HG02571 (cell line): Measurements from ENCODE around the gene MUC22.
"Not testable (repeated sequence)": the region's sequence is repeated elsewhere in the genome, so short reads cannot be mapped to it uniquely, and the experiment has no call there.

ENCODE experiments used
- ATAC-seq: cut with Tn5 transposase; IDR thresholded peaks from one replicate; pipeline ENCODE4 v1.9.1; 2021; ENCODE audit warnings: mild to moderate bottlenecking, moderate library complexity; ENCODE audit not compliant: unreplicated experiment

The MUC22 gene

DNA sequence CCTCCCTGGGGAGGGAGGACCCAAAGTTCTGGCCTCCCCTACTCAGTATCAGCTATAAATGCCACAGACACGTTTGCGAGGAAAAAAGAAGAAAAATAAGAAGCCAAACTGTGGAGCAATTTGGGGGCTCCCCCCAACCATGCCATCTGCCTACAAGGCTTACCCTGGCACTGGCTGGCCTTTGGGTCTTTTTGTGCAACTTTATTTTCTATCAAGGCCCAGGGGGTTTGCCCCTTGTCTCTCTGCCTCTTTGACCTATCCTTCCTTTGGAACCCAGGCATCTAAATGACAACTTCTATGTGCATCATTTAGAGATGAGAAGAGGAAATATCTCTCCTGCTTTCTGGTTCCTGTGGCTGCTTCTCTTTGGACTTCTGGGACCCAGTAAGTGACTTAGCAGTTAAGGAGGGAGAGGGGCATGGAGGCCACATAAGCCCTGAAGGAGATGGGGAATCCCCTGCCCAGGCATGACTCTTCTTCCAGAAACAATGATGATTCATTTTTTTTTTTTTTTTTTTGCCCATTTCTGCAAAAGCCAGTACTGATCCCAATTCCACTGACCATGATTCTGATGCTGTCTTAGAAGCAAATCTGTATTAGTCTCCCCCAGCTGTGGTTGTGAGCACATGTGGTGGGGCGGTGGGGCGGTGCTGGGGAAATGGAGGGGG is at the start of gene MUC22:
Gene MUC22, plus strand, starts transcription at position 82 of the 668 bp plus-strand sequence. Its CDS starts 233 bp downstream, at position 315.
- no peak for ATAC-seq

DNA sequence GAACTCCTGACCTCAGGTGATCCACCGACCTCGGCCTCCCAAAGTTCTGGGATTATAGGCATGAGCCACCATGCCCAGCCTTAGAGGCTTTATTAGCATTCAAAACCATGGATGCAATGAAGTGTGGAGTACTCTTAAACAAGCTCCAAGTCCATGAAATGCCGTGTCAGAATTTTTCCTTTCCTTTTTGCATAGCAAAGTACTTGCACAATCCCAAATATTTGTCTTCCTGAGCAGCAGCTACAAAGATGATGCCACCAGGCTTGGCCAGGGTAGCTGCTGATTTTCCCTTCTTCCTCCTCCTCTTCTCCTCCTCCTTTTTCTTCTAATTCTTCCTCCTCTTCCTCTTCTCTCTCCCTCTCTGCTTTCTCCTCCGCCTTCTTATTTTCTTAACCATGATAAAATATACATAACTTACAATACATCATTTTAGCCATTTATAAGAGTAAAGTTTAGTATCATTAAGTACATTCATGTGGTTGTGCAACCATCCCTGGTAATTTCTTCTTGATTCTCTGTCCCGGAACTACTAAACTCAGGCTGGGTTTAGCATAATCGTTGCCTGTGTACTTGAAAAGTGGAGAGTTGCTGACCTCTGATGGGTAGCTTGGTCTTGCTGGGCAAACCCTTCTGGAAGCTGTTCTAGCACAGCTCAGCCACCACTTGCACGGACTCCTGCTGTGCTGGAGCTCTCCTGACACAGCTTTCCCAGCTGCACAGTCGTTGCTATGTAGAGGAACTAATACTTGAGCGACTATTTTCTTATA is 49.2 kb upstream of the MUC22 start:
- ATAC-seq: no peak

DNA sequence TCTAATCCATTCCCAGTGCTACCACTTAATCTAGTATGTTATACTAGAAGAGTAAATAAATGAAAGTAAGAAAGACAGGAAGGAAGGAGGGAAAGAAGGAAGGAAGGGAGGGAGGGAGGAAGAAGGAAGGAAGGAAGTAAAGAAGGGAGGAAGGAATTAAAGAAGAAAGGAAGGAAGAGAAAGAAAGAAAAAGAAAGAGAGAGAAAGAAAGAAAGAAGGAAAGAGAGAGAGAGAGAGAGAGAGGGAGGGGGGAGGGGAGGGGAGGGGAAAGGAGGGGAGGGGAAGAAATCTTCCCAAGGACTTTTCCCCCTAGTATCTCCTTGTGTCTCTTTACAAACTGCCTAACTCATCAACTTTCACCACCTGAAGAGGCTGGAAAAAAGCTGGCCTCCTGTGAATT is 47.6 kb upstream of the MUC22 start:
- ATAC-seq: no peak

DNA sequence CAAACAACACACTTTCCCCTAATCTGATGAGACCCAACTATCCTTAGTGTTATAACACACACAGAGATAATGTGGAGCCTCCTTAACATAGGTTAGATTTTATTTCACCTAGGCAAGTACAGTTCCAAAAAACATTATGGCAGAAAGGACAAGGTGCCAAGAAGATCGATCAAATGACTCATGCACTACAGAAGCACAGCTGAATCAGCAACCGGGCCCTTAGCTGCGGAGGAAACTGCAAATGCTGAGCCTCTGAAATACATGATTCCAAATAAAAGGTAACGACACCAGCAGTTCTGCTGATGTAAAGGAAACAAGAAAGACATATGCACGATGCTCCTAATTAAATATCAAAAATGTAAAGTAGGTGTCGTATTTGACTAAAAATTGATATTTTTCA is 46.6 kb upstream of the MUC22 start:
- no peak for ATAC-seq

DNA sequence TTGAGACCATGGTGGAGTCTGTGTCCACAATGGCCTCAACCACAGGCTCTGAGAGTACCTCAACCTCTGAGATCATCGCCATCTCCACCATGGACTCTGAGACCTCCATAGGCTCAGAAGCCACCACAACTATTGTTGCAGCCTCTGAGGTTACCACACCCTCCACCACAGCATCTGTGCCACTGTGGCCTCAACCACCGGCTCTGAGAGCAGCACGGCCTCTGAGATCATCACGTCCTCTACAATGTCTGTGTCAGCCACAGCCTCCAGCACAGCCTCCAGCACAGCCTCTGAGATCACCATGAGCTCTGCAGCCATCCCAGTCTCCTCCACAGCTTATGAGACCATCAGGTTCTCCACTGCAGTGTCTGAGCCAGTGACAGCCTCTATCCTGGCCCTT is 46.2 kb upstream of the MUC22 start:
- ATAC-seq: no peak

DNA sequence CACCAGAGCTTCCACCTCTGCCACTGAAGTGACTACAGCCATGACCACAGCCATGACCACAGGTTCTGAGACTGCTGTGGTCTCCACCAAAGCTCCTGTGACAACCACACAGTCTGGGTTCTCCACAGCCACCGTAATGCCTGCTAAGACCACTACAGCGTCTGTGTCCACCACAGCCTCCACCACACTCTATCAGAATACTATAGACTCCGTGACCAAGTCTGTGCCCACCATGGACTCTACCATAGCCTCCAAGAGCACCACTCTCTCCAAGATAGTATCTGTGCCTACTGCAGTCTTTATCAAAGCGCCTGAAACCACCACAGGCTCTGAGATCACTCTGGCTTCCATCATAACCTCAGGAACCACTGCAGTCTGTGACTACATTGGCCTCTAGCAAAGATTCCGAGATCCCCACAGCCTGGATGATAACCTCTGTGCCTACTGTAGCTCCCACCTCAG is 45.1 kb upstream of the MUC22 start:
- ATAC-seq: no peak

DNA sequence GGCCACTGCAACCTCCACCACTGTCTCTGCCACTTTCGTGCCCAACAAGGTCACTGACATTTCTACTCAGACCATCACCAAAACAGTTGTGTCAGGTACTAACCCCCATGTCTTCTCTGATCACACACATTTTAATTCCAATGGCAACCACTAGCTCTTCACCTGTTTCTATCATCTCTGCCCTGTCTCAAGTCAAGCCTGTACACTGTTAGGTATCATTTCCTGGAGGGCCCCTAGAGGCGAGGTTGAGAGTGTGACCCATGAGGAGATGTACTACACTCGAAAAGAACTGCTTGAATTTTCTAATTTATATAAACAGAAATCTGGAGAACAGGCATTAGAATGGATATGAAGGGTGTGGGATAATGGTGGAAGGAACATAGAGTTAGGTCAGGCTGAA is 44.1 kb upstream of the MUC22 start:
- no peak for ATAC-seq

DNA sequence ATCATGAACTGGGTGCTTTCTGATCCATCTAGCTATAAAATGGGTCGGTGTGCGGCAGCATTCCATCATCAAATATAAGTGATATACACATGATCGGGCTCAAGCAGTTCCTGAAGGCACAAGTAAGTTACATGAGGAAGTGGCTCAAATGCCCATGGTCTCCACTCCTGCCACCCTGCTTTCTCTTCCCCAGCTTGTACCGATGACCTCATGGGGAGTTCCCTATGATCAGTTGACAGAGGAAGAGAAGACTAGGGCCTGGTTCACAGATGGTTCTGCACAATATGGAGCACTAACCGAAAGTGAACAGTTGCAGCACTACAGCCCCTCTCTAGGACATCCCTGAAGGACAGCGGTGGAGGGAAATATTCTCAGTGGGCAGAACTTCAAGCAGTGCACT is 41.1 kb upstream of the MUC22 start:
- not testable (repeated sequence) for ATAC-seq

DNA sequence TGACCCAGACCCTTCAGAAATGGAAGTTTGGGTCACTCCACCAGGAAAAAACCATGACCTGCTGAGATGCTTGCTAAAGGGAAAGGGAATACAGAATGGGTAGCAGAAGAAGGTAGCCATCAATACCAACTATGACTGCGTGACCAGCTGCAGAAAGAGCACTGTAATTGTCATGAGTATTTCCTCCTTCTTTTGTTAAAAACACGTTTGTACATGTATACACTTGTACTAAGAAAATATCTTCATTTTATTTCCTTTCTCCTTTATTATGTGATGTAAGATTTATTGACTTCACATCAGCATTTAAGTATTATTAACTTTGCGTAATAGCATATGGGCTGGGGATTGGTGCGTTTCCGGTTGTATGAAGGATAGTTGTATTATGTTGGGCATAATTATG is 39.3 kb upstream of the MUC22 start:
- ATAC-seq: no peak

DNA sequence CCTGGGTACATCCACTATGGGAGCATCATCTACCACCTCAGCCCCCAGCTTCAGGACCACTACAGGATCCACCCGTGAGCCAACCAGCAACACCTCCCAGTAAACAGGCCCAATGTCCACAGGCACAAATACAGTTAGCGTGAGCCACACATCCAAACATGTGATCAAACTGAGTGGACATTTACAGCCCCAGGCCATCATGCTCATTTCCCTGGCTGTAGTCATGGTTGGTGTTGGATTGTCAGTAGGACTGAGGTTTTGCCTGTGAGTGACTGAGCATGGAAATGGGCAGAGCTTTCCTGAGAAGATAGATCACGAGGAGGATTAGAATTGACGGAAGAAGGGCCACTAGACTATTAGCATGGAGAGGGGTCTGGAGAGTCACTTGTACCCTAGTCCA is 37.5 kb upstream of the MUC22 start:
- ATAC-seq: no peak

DNA sequence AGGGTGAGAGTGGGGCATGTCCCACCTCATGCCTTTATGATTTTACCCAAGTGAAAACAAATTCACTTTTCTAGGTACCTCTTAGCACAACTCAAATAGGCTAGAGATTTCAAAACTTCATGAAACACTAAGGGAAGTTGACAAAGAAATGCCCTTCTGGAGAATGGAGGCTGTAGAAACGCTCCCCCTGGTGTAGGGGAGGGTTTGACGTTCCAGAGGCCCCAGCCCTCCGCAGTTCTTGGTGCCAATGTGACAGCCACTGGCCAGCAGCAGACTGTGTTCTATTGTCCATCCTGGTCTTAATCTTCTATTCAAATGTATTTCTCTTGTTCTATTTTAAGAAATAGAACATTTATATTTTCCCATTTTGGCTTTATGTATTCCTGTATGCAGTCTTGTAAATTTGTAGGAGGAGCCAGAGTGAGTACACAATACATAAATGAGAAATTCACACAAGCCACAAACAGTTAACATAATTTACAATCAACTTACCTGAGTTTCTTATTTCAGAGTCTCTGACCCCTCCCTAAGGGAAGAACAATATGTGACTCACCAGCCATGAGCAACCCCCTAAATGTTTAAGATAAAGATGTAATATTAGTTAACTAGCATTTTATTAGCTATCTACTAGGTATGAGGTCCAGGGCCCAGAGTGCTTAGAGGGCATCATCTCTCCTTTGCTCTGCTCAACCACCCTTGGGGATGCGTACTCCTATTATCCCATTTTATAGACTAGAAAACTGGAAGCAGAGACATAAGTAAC is 35.6 kb upstream of the MUC22 start:
- no peak for ATAC-seq

DNA sequence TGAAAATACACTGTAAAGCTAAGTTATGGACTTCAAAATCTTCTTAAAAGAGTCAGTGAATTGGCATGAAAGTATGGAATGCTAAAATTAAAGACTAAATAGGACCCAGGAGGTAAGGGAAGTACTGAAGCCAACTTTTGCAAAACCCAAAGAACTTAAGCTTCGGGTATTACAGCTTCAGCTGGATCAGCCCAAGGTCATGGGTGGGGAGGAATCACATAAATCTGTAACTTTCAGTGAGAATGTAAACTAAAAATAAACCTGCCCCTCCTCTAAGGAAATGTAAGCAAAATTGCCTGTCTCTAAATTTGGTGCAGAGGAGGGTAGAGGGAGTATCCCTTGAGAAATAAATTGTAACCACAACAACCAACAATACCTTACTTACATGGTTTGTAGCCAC is 31.1 kb upstream of the MUC22 start:
- ATAC-seq: no peak

DNA sequence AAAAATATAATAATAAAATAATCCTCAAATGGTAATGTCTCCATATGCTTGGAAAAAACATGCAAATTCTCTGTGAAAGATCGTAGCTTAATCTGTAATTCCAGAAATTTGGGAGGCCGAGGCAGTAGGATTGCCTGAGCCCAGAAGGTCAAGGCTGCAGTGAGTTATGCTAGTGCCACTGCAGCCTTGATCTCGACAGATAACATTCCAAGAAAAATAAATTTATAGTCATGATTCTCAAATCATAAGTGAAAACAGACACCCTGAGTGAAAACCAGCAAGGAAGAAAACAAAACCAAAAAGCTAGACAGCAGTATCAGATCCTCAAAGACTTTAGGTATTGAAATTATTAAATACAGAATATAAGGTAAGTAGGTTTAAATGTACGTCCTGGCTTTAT is 30.6 kb upstream of the MUC22 start:
- no peak for ATAC-seq

DNA sequence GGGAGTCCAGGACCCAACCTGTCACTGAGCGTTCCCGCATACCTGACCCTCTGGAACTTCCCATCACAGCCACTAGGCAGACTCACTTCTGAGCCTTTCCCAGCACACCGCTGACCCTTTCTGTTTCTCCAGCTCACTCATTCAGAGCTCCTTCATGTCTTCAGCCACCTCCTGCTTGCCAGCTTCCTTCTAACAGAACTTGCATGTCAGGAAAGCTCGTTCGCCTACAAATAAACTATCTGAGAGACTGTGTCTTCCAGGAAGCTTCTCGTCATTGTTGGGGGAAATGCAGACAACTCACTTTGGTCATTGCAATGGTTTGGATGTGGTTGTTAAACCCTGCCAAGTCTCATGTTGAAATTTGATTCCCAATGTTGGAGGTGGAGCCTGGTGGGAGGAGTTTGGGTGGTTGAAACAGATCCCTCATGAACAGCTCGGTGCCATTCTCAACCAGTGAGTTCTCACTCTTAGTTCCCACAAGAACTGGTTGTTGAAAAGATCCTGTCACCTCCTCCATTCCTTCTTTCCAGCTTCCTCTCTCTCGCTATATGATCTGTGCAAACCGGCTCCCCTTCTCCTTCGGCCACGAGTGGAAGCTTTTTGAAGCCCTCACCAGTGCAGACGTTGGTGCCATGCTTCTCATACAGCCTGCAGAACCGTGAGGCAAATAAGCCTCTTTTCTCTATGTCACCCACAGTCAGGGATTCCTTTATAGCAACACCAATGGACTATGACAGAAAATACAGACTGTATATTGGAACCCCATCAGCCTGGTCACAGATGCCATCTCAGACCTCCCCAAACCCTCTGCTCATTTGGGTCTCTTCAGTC is 28.1 kb upstream of the MUC22 start:
- ATAC-seq: no peak

DNA sequence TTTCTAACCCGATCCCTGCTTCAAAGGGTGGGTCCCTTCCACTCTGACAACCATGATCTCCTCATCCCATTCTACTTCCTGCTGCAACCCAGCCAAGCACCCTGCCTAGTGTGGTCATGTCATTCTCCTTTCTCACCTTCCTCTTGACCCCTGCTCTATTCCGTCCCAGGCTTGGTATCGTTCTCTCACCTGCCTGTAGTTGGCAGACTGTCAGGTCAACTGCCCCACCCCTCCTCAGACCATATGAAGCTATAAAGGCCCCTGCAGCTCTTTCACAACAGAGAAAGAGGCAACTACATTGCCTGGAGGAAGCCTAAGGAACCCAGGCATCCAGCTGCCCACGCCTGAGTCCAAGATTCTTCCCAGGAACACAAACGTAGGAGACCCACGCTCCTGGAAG is 26.8 kb upstream of the MUC22 start, which contains the start of gene MUC21:
Gene MUC21, plus strand, starts transcription at position 280 of the 400 bp plus-strand sequence. CDS start 241 bp downstream, outside the sequence.
- no peak for ATAC-seq

DNA sequence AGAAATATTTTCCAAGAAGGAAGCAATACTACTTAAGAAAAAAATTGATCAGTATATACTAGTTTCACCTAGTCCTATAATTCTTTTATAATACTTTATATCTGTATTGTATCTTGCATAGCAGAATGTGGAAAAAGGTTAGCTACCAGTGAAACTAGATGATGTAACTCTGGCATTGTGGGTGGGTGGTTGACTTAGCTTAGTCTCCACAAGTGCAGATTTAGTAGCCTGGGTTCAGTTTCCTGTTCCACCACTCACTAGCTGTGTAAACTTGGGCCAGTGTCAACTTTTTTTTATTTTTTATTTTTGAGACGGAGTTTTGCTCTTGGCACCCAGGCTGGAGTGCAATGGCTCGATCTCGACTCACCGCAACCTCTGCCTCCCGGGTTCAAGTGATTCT is 24.8 kb upstream of the MUC22 start:
- ATAC-seq: no peak

DNA sequence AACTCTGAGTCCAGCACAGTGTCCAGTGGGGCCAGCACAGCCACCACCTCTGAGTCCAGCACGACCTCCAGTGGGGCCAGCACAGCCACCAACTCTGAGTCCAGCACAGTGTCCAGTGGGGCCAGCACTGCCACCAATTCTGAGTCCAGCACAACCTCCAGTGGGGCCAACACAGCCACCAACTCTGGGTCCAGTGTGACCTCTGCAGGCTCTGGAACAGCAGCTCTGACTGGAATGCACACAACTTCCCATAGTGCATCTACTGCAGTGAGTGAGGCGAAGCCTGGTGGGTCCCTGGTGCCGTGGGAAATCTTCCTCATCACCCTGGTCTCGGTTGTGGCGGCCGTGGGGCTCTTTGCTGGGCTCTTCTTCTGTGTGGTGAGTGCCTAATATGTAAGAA is 23.0 kb upstream of the MUC22 start:
- ATAC-seq: no peak

DNA sequence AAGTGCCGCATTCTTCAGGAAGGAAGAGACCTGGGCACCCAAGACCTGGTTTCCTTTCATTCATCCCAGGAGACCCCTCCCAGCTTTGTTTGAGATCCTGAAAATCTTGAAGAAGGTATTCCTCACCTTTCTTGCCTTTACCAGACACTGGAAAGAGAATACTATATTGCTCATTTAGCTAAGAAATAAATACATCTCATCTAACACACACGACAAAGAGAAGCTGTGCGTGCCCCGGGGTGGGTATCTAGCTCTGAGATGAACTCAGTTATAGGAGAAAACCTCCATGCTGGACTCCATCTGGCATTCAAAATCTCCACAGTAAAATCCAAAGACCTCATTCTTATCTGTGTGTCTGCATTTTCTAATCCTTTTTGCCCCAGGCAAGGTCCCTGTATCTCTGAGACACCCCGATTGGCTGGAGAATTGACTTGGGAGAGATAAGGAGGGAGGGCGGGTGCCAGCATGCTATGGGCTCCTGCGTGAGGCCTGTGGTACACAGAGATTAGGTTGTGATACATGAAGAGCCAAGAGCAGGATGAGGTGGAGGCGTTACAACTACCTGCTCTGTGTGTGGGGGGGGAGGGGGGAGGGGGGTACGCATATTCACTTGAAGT is 22.0 kb upstream of the MUC22 start:
- no peak for ATAC-seq

DNA sequence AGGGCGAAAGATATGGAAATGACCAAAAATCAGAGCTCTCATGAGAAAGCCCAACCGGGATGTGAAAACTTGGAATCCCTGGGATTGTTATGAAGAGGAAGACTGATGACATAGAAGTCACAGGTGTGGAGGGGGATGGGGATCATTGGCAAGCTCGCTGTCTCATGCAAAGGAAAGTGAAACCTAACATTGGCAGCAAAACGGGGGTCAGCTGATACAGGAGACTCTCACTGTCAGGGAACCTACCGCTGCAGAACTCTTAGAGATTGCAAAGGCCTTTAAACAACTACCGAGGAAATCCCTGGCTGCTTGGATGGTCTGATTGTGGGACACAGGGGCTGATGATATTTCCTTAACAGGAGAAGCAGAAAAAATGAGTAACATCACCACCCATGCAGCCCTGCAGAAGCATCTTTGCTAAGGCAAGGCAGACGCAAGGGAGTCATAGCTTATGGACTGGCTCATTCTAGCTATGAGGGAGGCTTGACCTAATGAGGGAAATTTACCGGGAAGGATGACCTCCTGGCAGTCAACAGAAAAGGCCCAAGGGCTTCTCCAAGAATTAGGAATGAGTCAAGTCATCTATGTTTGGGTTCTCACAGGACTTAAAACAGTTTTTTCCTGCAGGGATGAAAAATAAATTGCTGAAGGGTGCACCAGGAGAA is 19.7 kb upstream of the MUC22 start:
- ATAC-seq: no peak

DNA sequence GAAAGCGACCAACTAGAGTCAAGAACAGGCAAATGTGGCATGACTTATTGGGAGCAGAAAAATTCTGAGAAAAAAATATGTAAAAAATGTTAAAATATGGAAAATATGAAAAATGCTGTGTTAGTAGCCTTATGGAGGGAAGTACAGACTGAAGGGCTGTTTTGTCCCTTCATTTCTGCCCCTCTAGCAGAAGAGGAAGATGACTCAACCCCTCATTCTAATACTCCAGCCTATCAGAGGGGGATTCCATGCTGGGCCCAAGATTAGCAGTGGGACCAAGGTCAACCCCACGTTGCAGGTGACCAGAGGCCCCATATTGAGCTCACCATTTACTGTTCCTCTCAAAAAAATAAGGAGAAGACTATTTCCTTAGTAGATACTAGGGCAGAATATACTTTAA is 18.4 kb upstream of the MUC22 start:
- no peak for ATAC-seq
